Measurements from ENCODE around the gene SLC38A10.

SLC38A10 gene

DNA sequence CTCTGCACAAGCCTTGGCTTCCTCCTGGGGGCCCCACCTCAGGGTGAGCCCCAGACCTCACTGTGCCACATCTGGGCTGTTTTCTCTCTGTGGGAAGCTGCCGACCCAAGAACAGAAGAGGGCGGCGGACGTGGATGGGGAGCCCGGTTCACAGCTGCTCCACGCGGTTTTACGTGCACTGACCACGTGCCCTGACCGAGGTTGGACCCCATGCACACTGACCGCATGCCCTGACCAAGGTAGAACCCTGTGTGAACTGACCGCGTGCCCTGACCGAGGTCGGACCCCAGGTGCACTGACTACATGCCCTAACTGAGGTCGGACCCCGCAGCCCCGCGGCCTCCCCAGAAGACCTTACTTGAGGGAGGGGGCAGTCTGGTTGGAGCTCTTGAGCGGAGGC, 92.0 kb downstream of the SLC38A10 start:
- no peak for DNase-seq (ENCODE audit: low read depth)

GRCh38 chr17:81202318-81202717, 92.8 kb downstream of the SLC38A10 start:
- DNase-seq (ENCODE audit: low read depth): no peak

DNA sequence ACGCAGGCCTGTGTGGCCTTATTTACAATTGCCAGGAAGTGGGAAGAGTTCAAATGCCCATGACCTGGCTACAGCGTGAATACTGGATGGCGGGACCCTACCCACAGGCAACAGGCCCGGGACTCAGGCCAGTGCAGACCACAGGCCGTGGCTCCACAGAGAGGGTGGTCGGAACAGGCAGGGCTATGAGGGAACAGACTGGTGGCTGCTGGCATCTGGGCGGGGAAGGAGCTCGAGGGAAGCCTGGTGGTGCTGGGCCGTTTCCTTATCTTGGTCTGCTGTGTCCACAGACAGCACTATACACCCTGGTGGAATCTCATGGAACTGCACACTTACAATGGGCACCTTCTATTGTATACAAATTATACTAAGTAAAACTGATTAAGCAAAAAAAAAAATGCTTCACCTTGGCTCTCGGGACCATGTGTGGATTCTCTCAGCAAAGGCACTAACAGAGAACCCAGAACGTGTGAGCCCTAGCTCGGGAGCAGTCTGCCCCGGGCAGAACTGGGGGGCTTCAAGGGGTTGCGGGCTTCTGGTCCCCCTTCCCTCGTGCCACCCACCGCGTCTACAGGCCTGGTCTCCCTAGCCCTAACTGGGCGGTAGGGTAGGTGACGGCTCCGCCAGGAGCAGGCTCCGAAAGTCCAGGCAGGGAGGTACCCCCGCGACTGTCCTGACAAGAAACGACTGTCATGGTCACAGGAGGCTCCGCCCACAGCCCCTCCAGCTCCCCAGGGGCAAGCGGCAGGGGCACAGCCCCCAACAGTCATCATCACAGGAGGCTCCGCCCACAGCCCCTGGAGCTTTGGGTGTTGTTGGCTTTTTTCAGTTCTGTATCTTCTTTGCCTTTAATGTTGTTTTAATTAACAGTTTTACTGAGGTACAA, 94.2 kb downstream of the SLC38A10 start:
- DNase-seq (ENCODE audit: low read depth): peak; percentile 8

- DNase-seq (ENCODE audit: low read depth): no peak
Observed at GRCh38 chr17:81200201-81200600, 94.9 kb downstream of the SLC38A10 start.

DNA sequence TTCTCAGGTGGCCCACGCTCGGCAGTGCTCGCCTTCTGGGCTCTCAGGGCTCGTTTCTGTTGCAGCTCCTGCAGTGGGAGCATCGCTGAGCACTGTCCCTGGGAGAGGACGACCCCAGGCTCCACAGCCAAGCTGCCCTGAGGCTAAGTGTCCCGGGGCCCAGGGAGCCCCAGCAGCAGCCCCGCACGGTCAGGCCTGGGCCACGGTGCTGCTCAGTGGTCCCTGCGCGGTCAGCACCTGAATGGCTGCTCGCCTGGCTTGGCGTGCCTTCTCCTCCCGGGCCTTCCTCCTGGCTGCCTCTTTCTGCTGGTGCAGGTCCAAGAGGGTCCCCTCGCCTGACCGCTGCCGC, 95.7 kb downstream of the SLC38A10 start:
- DNase-seq (ENCODE audit: low read depth): no peak

DNA sequence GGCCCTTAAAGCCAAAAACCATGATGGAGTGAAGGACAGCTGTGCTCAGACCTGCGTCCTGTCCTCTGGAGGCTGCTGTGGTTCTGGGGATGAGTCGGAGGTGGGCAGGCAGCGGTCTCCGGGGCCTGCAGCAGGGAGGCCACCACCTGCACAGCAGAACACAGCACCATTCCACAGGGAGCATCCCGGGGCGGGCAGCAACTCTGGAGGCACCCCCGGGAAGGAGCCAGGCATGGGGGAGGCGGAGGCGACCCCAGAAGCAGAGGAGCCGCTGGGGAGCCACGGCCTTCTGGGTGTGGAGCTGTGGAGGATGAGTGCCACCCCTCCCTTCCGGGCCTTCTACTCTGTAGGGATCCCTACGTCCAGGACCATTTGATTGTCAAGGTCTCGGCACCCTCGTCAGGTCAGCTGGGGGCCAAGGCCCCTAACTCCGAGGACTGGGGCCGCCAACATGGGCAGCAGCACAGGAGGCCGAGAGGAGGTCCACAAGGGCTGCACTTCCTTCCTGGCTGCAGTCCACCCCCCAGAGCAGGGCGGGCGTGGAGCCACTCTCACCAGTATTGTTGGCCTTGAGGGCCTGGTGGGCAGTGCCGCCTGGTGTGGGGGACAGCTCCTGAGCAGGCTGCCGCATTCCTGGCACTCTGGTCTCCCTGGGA, 96.2 kb downstream of the SLC38A10 start:
- DNase-seq (ENCODE audit: low read depth): no peak

GRCh38 chr17:81197831-81198490, 97.1 kb downstream of the SLC38A10 start:
- no peak for DNase-seq (ENCODE audit: low read depth)

GRCh38 chr17:81197409-81197795, 97.7 kb downstream of the SLC38A10 start:
- DNase-seq (ENCODE audit: low read depth): no peak

DNA sequence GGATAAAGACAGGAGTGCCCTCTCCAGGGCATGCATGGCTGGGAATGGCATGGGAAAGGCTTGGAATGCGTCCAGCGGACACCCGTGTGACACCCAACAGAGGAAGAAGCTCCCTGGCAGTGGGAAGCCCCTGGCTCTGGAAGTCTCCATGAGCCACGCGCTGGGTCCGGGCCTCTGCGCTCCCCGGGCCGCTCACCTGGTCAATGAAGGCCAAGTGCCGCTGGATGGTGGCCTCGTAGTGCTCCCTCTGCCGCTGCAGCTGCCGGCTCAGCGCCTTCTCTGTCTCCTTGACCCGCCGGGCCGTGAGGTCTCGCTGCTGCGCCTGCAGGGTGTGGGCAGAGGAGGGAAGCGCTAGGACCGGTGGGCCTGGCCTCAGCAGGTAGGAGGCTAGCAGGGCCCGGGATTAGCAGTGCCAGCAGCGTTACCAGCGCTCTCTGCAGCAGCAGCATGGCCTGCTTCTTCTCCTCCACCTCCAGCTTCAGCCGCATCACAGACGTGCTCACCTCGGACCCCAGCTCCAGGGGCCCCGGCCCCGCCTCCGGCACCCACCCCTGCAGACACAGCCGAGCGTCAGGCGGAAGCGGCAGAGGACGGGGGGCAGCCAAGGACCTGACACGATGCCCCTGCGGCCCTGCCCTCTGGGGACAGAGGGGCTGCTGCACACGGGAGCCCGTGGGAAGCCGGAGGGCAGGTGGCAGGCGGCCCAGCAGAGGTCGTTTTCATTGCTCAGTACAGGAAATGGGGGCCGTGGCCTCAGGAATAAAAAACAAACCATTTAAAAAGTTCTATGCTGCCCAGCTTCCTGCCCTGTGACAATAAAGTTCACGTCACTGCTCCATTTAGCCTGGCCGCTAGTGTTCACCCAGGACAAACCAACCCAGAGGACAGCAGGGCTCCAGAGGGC, 98.3 kb downstream of the SLC38A10 start:
- DNase-seq (ENCODE audit: low read depth): no peak

DNA sequence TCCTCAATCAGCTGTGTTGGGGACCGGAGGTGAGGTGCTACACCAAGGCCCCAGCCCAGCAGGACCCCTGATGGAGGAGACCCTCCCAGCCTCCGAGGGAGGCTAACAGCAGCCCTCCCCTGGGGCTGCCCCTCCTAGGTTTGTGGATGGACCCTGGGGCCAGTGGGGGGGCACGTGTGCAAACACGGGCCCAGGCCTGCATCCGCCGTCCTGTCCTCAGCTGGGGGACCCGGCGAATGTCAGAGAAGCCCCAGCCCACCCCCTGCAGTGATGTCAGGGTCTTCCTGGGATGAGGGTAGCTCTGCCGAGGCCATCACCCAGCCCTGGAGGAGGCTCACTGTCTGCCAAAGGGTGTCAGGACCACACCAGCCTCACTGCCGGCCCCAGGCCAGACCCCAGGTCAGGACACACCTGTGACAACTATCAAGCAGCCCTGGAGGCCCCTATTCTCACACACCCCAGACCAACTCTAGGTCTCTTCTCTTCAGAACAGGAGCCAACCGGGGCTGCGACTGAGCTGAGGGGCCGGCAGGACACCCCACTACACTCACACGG, 99.1 kb downstream of the SLC38A10 start:
- no peak for DNase-seq (ENCODE audit: low read depth)
